HG03108 (cell line): Measurements from ENCODE around the gene NPRL2.
A peak's percentile ranks its signal among the peaks of the same experiment; 100 is the strongest.

Experiments
- ATAC-seq: cut with Tn5 transposase; IDR thresholded peaks from one replicate; pipeline ENCODE4 v1.9.1; 2021; ENCODE audit warnings: moderate library complexity; ENCODE audit not compliant: unreplicated experiment

The NPRL2 gene

GRCh38 chr3:50373146-50374051, 22.8 kb upstream of the NPRL2 start:
- ATAC-seq = no peak

GRCh38 chr3:50372349-50372748, 21.8 kb upstream of the NPRL2 start:
- ATAC-seq = no peak

- no peak for ATAC-seq
These were observed 20.6 kb upstream of the NPRL2 start for GRCh38 chr3:50371133-50371685.

GRCh38 chr3:50370594-50370993, 20.0 kb upstream of the NPRL2 start:
- no peak for ATAC-seq

- no peak for ATAC-seq
These were observed 18.6 kb upstream of the NPRL2 start for GRCh38 chr3:50369012-50369670.

GRCh38 chr3:50365842-50366220, 15.3 kb upstream of the NPRL2 start:
- ATAC-seq = no peak

GRCh38 chr3:50365080-50365841, 14.7 kb upstream of the NPRL2 start:
- peak; percentile 85 for ATAC-seq

- peak; percentile 5 for ATAC-seq
These were observed 14.1 kb upstream of the NPRL2 start for GRCh38 chr3:50364573-50365079.

- ATAC-seq = no peak
These were observed 9.2 kb upstream of the NPRL2 start for GRCh38 chr3:50359760-50360110.

- peak; percentile 97 for ATAC-seq
These were observed 8.6 kb upstream of the NPRL2 start, which contains the start of gene TMEM115 for GRCh38 chr3:50358911-50359759. Gene TMEM115, minus strand, starts transcription at chr3:50359521. Its CDS starts 458 bp downstream, at chr3:50359063.

- ATAC-seq = no peak
These were observed 7.9 kb upstream of the NPRL2 start for GRCh38 chr3:50358355-50358910.

- no peak for ATAC-seq
These were observed 6.9 kb upstream of the NPRL2 start for GRCh38 chr3:50357481-50357880.

- ATAC-seq = no peak
These were observed 6.0 kb upstream of the NPRL2 start for GRCh38 chr3:50356553-50356952.

- ATAC-seq = no peak
These were observed 5.4 kb upstream of the NPRL2 start for GRCh38 chr3:50355829-50356552.

- no peak for ATAC-seq
These were observed 4.3 kb upstream of the NPRL2 start for GRCh38 chr3:50354850-50355249.

GRCh38 chr3:50354186-50354764, 3.7 kb upstream of the NPRL2 start:
- ATAC-seq = no peak

- no peak for ATAC-seq
These were observed 2.9 kb upstream of the NPRL2 start for GRCh38 chr3:50353245-50354004.

GRCh38 chr3:50352781-50353180, 2.2 kb upstream of the NPRL2 start:
- no peak for ATAC-seq
